Measurements from ENCODE around the gene CIC. TPM values are rescaled to one million over a fixed set of nuclear protein-coding genes. Genes with fewer than 3 reads are reported as not detected.

CIC gene
- total RNA-seq, 4 donors from 2014 or later = 31.4 to 69.4 (median 49.0) TPM

DNA sequence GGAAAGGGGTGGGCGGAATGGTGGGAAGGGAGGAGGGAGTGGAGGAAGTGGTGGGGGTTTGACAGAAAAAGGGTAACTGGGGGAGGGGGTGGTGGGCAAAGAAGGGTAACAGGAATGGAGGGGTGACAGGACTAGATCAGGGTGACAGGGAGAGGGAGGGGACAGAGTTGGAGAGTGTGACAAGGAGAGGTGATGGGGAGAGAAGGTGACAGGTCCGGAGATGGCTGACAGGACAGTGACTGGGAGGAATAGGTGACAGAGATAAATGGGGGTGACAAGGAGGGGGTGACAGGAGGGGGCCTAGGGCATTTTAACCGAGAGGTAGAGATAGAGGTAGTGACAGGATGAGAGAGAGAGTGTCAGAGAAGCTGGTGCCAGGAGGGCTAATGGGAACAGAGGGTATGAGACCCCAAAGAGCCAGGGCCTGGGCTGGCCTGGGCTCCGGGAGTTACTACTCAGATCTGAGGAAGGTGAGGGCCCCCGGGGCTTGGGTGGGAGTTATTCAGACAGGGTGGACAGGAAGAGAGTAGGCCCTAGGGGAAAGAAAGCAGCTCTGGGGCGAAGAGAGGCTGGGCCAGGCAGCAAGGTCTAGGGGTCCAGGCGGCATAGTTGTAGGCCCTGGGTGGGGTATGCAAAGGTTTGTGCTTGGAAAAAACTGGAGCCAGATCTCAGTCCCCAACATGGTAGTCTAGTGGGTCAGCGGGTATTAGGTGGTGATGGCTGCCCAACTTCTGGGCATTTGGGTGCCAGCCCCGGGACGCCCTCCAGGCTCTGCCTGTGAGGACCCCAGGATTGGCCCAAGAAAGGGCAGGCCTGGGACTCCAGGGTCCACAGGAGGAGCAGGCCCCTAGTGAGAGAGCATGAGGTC lies 660 bp downstream of the CIC start:
- Histone ChIP-seq H3K9me3 (no peaks in the 10 kb centered on the region), H3K4me3 (peak overlapping the region; percentile 64 to 87), H3K36me3 (peaks cover 0 to 35% of the 10 kb centered on the region in 2 donors), H3K27me3 (no peaks in the 10 kb centered on the region), H3K4me1 (peaks cover 0 to 58% (median 23%) of the 10 kb centered on the region in 3 donors), H3K27ac (peak overlapping the region; percentile 88 to 97 (median 91))
- no peak for TF ChIP-seq EP300 (IDR thresholded peaks at IDR 0.05)
- 18% methylated on average over 5 to 10 of the region's 10 CpGs for WGBS, 2 donors (ENCODE audit: low coverage in 1 of 2)
- ATAC-seq = no peak

DNA sequence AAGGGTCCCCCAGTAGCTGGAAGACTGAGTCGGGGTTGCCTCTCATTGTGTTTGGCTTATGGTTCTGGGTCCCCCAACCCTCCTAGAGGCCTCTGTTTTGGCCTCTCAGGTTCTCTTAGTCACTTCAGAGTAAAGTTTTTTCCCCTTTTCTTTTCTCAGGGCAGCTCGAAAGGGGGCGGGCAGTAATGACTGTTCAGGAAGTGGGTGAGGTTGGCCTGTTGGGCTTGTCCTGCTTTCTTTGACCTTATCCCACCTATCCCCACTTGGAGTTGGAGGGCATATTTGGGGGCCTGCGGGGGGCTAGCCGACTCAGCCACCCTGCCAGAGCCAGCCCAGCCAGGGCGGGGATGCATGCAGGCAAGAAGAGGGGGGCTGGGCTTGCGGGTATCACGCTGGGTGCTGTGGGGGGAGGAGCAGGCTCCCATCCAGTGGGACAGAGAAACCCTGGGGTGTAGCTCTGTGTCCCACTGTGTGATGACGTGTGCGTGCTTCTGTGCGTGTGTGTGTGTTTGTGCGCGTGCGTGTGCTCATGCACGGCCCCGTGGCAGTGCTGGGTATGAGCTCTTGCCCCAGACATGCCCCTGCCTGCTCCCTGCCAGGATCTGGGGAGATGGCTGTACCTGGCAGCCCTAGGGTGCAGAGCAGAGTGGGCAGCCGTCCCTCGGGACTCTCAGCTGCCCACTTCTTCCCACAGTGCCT lies 1.4 kb downstream of the CIC start:
- peak overlapping the region; percentile 64 to 87 for H3K4me3 ChIP-seq
- H3K4me1 ChIP-seq = peaks cover 0 to 66% (median 28%) of the 10 kb centered on the region in 3 donors
- no peaks in the 10 kb centered on the region for H3K9me3 ChIP-seq
- H3K27ac ChIP-seq = peak overlapping the region; percentile 88 to 97 (median 91)
- no peak for ATAC-seq
- 0% methylated on average over 3 of the region's 18 CpGs; no CpG with 5 or more reads in 1 of the 2 donors for WGBS, 2 donors (ENCODE audit: low coverage in 1 of 2)
- H3K36me3 ChIP-seq = peaks cover 0 to 41% of the 10 kb centered on the region in 2 donors
- TF ChIP-seq POLR2AphosphoS5 (IDR thresholded peaks at IDR 0.05) (peak; percentile 30), POLR2A (IDR thresholded peaks at IDR 0.05) (no peak), EP300 (IDR thresholded peaks at IDR 0.05) (no peak)
- TF ChIP-seq, protein P1, sequence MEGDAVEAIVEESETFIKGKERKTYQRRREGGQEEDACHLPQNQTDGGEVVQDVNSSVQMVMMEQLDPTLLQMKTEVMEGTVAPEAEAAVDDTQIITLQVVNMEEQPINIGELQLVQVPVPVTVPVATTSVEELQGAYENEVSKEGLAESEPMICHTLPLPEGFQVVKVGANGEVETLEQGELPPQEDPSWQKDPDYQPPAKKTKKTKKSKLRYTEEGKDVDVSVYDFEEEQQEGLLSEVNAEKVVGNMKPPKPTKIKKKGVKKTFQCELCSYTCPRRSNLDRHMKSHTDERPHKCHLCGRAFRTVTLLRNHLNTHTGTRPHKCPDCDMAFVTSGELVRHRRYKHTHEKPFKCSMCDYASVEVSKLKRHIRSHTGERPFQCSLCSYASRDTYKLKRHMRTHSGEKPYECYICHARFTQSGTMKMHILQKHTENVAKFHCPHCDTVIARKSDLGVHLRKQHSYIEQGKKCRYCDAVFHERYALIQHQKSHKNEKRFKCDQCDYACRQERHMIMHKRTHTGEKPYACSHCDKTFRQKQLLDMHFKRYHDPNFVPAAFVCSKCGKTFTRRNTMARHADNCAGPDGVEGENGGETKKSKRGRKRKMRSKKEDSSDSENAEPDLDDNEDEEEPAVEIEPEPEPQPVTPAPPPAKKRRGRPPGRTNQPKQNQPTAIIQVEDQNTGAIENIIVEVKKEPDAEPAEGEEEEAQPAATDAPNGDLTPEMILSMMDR (IDR thresholded peaks at IDR 0.05) = peak in 1 of 4 experiments; percentile 3
- H3K27me3 ChIP-seq = no peaks in the 10 kb centered on the region

DNA sequence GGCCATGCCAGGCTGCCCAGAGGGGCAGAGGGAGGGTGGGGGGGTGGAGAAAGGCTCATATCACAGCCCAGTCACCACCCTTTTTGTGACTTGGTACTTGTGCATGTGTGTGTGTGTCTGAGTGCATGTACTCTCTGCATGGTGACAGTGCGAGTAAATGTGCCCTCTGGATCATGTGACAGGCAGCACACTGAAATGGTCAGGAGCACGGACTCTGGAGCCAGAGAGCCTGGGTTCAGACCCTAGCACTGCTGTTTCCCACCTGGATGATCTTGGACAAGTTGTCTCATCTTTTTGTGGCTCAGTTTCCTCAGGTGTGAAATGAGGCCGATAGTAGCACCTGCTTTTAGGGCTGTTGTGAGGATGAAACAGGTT lies 2.0 kb downstream of the CIC start:
- Histone ChIP-seq H3K4me3 (peak overlapping the region; percentile 64 to 87), H3K9me3 (no peaks in the 10 kb centered on the region), H3K4me1 (peaks cover 0 to 71% (median 28%) of the 10 kb centered on the region in 3 donors), H3K27ac (peak overlapping the region; percentile 88 to 97 (median 91)), H3K27me3 (no peaks in the 10 kb centered on the region), H3K36me3 (peaks cover 0 to 46% of the 10 kb centered on the region in 2 donors)
- no peak for TF ChIP-seq POLR2A (IDR thresholded peaks at IDR 0.05)
- TF ChIP-seq EP300 (IDR thresholded peaks at IDR 0.05) = no peak
- TF ChIP-seq, protein P1 (IDR thresholded peaks at IDR 0.05) = no peak
- no peak for TF ChIP-seq POLR2AphosphoS5 (IDR thresholded peaks at IDR 0.05)
- no peak for ATAC-seq
- WGBS, 2 donors (ENCODE audit: low coverage in 1 of 2) = 10 to 14% methylated on average over 1 to 2 of the region's 3 CpGs

DNA sequence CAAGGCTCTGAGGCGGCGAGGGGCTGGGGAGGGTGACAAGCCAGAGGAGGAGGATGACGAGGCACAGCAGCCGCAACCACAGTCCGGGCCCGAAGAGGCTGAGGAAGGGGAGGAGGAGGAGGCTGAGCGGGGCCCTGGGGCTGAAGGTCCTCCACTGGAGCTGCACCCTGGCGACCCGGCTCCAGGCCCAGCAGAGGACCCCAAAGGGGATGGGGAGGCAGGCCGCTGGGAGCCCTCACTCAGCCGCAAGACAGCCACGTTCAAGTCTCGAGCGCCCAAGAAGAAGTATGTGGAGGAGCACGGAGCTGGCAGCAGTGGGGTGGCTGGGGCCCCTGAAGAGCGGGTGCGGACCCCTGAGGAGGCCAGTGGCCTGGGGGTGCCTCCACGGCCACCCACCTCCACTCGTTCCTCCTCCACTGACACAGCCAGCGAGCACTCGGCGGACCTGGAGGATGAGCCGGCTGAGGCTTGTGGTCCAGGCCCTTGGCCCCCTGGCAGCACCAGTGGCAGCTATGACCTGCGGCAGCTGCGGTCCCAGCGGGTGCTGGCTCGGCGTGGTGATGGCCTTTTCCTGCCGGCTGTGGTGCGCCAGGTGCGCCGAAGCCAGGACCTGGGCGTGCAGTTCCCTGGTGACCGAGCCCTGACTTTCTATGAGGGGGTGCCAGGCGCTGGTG lies 2.9 kb downstream of the CIC start:
- H3K4me1 ChIP-seq = peaks cover 0 to 81% (median 34%) of the 10 kb centered on the region in 3 donors
- no peaks in the 10 kb centered on the region for H3K27me3 ChIP-seq
- peaks cover 0 to 46% of the 10 kb centered on the region in 2 donors for H3K36me3 ChIP-seq
- no peak for ATAC-seq
- H3K27ac ChIP-seq = peak overlapping the region in 2 of 4 donors; percentile 88 to 90
- 70 to 88% methylated on average over 4 of the region's 35 CpGs for WGBS, 2 donors (ENCODE audit: low coverage in 1 of 2)
- no peak for TF ChIP-seq POLR2A (IDR thresholded peaks at IDR 0.05)
- TF ChIP-seq, protein P1 (IDR thresholded peaks at IDR 0.05) = no peak
- no peak for TF ChIP-seq EP300 (IDR thresholded peaks at IDR 0.05)
- TF ChIP-seq POLR2AphosphoS5 (IDR thresholded peaks at IDR 0.05) = no peak
- H3K9me3 ChIP-seq = no peaks in the 10 kb centered on the region
- H3K4me3 ChIP-seq = no peak overlapping the region

DNA sequence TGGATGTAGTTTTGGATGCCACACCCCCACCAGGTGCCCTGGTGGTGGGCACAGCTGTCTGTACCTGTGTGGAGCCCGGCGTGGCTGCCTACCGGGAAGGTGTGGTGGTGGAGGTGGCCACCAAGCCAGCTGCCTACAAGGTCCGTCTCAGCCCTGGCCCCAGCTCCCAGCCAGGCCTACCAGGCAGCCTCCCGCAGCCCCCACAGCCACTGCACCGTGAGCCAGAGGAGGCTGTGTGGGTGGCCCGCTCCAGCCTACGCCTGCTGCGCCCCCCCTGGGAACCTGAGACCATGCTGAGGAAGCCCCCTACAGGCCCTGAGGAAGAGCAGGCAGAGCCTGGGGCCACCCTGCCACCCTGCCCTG lies 3.5 kb downstream of the CIC start:
- Histone ChIP-seq H3K27ac (peak overlapping the region in 1 of 4 donors; percentile 13), H3K27me3 (no peaks in the 10 kb centered on the region), H3K36me3 (peaks cover 0 to 46% of the 10 kb centered on the region in 2 donors), H3K4me1 (peaks cover 0 to 84% (median 38%) of the 10 kb centered on the region in 3 donors), H3K9me3 (no peaks in the 10 kb centered on the region), H3K4me3 (no peak overlapping the region)
- TF ChIP-seq POLR2A (IDR thresholded peaks at IDR 0.05) = no peak
- WGBS, 2 donors (ENCODE audit: low coverage in 1 of 2) = 80% methylated on average over 2 of the region's 9 CpGs; no CpG with 5 or more reads in 1 of the 2 donors
- no peak for ATAC-seq
